Measurements from ENCODE around the gene FAM168A.
"Not testable (repeated sequence)": the region's sequence is repeated elsewhere in the genome, so short reads cannot be mapped to it uniquely, and the experiment has no call there.

FAM168A gene

GRCh38 chr11:73592640-73593039 is 5.3 kb downstream of the FAM168A start:
- no peak for DNase-seq

GRCh38 chr11:73591743-73592142 is 6.2 kb downstream of the FAM168A start:
- no peak for DNase-seq

- no peak for DNase-seq
Observed at GRCh38 chr11:73590991-73591390, 6.9 kb downstream of the FAM168A start.

DNA sequence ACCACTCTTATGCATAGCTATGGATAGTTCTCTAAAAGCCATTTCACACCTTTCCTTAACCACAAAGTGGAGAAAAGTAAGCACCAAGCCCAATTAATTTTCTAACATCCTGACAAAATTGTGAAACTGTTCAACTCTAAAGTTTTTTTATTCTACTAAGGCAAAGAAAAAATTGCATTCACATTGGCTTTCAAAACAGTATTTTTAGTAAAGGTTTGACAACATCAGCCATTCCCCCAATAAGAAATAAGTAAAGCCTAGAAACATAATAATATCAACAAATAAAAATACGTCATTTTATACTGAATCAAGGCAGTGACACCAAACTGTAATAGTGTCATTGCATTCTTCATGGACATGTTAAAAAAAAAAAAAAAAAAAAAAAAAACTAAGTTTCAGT is 11.1 kb downstream of the FAM168A start:
- no peak for DNase-seq

- no peak for DNase-seq
Observed at GRCh38 chr11:73585834-73586575, 11.9 kb downstream of the FAM168A start.

DNA sequence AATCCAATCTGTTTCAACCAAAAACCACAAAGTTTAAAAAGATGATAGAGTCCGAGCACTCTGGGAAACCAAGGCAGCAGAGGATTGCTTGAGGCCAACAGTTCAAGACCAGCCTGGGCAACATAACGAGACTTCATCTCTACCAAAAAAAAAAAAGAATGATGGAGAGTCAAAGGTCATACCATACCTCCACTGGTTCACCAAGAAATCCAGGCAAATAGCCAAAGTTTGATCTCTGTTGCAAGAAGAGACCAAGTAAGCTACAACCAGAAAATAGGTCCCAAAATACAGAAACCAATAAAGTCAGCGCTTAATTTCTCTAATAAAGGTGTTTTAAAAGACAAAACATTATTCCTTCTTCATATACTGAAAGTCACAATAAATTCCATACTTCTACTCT is 13.1 kb downstream of the FAM168A start:
- no peak for DNase-seq

DNA sequence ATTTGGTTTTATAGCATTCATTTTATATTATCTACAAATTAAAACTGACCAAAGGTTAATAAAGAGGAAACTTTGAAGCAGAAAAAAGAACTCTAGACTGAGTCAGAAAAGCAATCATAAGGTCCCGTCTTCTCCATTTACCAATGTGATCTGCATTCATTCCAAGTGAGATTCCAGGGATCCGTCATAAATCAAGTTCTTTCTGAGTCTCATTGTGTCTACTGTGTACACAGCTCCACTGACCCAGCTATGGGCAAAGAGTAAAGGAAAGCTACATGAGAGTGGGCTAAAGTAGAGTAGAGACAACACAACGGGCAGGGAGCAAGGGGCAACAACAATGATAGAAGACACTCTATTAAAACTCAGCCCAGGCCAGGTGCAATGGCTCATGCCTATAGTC is 15.3 kb downstream of the FAM168A start:
- DNase-seq: no peak

GRCh38 chr11:73580749-73581148 is 17.2 kb downstream of the FAM168A start:
- not testable (repeated sequence) for DNase-seq

DNA sequence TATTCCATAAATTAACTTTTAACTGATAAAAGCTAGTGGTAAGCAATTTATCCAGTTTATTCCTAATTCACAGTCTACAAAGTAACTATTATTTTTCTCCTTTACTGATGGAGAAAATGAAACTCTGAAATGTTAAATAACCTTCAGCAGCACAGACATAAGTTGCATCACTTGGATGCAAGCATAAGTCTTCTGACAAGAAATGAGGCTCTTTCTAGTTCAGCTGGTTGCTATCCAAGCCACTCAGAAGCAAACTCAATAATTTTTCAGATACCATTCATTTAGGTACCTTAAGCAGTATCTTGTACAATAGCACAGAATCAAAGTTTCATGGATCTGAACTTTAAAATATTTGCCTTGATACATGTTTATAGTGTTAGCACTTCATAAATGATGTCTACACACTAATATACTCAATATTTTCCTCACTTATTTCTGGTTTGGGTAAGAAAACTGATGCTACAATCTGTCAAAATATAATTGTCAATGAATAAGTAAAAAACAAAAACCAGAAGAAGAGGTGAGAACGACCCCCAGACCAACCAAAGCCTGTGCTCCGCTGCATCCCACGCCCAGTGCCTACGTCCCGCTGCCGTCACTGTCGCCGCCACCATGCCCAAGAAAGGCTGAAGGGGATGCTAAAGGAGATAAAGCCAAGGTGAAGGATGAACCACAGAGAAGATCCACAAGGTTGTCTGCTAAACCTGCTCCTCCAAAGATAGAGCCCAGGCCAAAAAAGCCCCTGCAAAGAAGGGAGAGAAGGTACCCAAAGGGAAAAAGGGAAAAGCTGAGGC is 18.1 kb downstream of the FAM168A start:
- no peak for DNase-seq

- peak; percentile 22 to 58 (median 48) for DNase-seq
Observed at GRCh38 chr11:73578592-73579185, 19.2 kb downstream of the FAM168A start.

GRCh38 chr11:73577496-73577917 is 20.4 kb downstream of the FAM168A start:
- DNase-seq: no peak

DNA sequence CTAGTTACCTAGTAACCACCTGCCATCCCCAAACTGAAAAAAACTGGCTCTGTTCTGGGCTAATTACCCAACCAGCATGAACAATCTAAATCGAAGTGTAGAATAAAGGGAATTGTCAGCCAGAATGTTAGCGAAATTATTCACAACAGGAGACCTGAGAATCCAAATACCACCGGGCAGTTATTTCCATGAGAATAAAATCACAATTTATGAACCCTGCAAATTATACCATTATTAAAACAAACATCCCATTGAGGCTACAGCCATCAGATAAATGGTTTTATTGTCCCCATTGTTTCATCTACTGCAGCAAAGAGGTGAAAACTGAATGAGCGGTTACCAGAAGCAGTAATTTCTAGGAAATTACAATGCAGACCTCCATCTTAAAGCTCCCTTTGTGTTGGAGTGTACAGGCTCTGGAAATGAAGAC is 21.7 kb downstream of the FAM168A start:
- no peak for DNase-seq

- not testable (repeated sequence) for DNase-seq
Observed at GRCh38 chr11:73571982-73572381, 25.9 kb downstream of the FAM168A start.

DNA sequence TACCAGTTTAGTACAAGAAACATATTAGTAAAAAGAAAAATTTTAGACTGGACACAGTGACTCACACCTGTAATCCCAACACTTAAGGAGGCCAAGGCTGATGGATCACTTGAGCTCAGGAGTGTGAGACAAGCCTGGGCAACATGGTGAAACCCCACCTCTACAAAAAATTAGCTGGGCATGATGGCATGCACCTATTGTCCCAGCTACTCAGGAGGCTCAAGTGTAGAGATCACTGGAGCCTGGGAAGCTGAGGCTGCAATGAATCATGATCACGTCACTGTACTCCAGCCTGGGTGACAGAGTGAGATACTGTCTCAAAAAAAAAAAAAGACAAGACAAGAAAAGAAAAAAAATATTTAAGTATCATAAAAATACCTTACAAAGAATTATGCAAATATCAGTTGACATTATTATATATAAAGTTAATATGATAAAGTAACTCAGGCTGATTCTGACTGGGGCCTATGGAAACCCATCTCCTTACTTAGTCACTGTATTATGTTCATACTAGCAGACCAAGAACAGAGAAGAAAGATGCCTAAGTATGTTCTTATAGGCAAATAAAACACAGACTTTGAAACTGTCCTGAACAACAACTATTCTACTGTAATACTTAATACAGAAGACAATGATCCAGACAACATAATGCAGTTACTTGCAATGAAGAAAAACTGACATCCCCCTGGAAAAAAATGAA is 27.3 kb downstream of the FAM168A start:
- no peak for DNase-seq

DNA sequence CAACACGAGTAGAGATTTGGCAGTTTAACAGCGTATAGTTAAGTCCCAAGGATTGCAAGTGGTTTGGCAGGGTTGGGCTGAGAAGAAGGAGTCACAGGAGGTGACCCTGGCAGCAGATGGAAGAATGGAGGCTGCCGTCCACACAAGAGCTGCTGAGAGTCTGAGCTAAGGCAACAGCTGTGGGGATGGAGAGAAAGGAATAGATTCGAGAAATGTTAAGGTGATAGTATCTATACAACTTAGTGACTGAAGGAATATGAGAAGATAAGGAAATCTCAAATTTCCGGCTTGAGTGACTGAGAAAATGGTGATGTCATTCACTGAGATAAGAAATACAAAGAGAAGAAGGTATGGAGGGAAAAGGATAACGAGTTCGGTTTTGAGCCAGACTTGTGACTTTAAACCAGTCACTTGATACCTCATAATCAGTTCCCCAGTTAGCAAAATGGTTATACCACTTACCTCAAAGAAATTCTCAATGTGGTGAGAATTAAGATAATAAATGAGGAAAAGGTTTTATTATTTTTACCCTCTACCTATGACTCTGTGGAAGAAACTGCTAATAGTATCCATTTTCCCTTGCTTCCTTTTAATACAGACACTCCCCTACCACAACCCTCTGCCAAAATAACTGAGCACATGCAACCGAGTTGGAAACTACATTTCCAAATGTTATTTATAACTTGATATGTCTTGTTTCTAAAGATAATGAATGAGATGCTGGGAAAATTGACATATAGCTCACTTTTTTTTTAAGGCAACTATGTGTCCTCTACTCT is 30.7 kb downstream of the FAM168A start:
- DNase-seq: no peak

GRCh38 chr11:73566422-73566821 is 31.5 kb downstream of the FAM168A start:
- no peak for DNase-seq

DNA sequence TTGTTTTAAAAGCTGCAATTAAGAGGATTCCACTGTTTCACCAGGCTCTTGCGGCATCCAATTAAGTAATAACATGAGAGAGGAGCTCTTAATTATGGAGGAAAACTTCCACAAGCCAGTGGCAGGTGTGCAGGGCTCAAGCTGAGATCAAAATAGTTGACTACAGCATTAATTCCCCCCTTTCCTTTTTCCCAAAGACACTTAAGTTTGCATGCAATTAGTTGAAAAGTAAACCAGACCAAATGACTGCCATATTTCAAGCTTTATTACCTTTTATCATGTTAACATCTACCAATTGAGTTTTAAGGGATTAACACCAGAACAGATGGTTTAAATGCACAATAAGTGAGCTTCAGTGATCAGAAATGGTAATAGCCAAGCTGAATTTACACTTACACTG is 32.1 kb downstream of the FAM168A start:
- no peak for DNase-seq

DNA sequence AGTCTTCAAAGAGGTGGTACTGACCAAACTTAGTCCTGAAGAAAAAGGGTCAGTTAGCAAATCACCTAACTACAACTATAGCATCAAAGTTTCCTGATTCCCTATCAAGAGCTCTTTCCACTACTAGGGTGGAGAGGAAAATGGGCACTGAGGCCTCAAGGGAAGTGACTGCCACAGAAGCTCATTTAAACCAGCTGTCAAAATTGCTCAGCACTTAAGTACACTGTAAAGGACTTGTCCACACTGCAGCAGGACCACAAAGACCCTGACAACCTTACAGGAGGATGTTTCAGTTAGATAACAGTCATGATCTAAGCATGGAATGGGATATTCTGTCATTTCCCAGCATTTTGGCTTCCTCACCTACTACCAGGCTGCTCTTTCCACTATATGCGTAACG is 33.0 kb downstream of the FAM168A start:
- DNase-seq: peak in 1 of 4 experiments; percentile 3

- no peak for DNase-seq
Observed at GRCh38 chr11:73563539-73564200, 34.2 kb downstream of the FAM168A start.

GRCh38 chr11:73559743-73560142 is 38.2 kb downstream of the FAM168A start:
- no peak for DNase-seq

GRCh38 chr11:73556966-73557365 is 40.9 kb downstream of the FAM168A start:
- DNase-seq: no peak

GRCh38 chr11:73555615-73556014 is 42.3 kb downstream of the FAM168A start:
- no peak for DNase-seq

All from suppressor macrophage (primary cell).